ENCODE results near the gene DNAJB14.
"Not testable (repeated sequence)": the region's sequence is repeated elsewhere in the genome, so short reads cannot be mapped to it uniquely, and the experiment has no call there.

Gene DNAJB14

DNA sequence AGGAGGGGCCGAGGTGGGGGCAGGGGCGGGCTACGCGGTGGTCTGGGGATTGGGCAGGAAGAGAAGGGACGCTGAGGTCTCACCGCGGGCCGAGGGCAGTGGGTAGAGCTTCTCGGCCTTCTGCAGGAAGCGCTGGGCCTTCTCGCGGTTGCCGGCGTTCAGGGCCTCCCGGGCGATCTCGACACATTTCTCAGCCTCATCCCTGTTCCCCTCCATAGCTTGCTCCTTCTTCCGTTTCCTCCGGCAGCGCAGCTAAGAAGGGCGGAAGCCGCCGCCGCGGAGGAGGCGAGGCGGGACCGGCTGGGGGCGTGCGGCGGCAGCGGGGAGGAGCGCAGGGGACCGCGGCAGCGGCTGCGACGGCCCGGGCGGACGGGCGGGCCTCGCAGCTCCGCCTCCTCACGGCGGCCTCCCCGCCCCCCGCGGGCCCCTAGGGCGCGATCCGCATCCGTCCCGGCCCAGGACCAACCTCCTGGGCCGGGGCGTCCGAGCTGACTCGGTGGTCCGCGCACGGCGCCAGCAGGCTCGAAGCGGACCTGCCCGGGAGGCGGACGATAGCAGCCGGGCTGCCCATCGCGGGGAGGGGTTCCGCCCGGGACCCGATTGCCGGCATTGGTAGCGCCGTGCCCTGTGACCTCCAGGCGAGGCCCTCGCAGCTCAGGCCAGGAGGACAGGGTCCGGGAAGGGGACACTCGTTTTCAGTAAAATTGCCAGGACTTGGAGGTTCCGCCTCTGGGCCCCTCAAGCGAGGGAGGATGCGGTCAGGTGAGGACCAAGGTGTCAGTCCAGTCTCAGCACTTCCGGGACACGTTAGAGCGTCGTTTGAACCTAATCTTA is at the start of gene DNAJB14:
TSS of gene DNAJB14 (minus strand) at position 263 of the 834 bp plus-strand sequence. CDS start at position 216, 47 bp downstream.
- in situ Hi-C loops (cut with MboI; ENCODE audit: low sequenced_read_pairs), result loop anchor here (10.0 kb wide), 1 partner anchor 52 kb away; the partner anchor contains the start of gene LAMTOR3

DNA sequence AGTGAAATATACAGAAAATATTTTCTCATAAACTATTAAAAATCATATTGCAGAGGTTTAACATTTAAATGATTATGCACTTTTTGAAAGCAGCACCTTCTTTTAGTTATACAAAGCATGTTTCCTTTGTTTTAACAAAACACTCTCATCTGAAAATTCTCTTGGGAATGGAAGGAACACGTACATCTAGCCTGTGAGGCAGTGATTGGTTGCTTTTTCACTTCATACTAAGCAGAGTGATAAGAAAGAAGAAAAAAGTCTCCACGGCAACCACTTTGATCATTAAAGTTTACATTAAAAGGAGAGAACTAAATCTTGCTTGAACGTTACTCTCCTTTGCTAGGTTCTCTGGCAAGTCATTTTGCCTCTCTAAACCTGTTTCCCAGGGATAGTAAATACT is 45.3 kb upstream of the DNAJB14 start:
- in situ Hi-C loops (cut with MboI; ENCODE audit: low sequenced_read_pairs), result no loop called here

DNA sequence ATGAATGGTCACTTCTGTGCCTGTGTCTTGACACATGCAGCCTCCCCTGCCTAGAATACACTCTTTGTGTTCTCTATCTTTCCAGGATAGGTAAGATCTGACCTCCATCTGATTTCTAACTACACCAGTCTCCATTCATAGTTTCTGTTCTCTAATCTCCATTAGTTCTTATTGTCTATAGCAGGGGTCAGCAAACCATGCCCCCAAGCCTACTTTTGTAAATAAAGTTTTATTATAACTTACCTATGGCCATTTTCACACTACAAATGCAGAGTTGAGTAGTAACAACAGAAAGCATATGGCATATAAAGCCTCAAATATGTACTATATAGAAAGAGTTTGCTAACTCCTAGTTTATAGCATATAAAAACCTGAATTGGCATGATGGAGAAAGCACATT is 41.3 kb upstream of the DNAJB14 start:
- in situ Hi-C loops (cut with MboI; ENCODE audit: low sequenced_read_pairs), result no loop called here

DNA sequence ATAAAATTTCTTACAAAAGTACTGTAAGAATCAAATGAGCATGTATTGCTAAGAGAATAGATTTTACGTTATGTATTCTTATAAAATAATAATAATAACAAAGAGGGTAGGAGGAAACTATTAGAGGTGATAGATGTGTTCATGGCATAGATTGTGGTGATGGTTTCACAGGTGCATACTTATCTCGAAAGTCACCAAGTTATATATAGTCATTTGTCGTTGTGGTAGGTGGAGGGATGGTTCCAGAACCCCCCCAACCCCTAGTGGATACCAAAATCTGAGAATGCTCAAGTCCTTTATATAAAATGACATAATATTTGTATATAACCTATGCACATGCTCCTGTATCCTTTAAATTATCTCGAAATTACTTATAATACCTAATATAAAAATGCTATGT is 40.4 kb upstream of the DNAJB14 start:
- in situ Hi-C loops (cut with MboI; ENCODE audit: low sequenced_read_pairs), result no loop called here

DNA sequence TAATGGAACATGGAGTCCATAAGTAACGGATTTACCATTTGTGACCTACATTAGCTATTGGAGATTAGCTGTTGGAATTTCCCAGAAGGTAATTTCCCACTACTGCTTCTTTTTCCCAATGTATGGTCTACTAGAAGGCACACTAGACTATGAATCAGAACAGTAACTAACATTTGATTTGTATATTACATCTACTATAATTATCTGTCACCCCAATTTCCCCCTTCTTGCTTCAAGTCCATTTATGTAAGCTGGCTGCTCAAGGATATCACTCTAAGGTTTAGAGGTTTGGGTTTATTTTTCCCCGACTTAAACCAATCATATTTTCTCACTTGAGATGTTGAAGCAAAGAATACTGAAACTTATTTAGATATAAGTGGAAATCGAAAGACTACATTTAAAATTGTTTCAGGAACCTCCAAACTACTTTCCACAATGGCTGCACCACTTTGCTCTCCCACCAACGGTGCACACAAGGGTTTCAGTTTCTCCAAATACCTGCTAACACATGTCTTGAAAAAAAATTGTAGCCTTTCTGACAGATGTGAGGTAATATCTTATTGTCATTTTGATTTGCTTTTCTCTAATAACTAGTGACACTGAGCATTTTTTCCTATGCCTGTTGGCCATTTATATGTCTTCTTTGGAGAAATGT is 37.0 kb upstream of the DNAJB14 start:
- in situ Hi-C loops (cut with MboI; ENCODE audit: low sequenced_read_pairs), result no loop called here

DNA sequence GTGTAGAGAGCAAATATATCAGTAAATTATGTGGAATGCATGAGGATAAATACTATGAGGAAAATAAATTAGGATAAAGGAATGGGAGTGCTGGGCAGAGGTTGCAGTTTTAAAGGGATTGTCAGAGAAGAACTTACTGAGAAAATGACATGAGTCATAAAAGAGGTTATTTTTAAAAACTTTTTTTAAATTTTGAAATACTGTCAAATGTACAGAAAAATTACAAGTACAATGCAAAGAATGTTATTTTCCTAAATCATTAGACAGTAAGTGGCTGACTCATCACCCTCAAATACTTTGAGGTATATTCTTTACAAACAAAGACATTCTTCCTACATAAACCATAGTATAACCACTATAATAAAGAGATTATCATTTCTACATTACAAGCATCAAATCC is 33.5 kb upstream of the DNAJB14 start:
- in situ Hi-C loops (cut with MboI; ENCODE audit: low sequenced_read_pairs), result no loop called here

DNA sequence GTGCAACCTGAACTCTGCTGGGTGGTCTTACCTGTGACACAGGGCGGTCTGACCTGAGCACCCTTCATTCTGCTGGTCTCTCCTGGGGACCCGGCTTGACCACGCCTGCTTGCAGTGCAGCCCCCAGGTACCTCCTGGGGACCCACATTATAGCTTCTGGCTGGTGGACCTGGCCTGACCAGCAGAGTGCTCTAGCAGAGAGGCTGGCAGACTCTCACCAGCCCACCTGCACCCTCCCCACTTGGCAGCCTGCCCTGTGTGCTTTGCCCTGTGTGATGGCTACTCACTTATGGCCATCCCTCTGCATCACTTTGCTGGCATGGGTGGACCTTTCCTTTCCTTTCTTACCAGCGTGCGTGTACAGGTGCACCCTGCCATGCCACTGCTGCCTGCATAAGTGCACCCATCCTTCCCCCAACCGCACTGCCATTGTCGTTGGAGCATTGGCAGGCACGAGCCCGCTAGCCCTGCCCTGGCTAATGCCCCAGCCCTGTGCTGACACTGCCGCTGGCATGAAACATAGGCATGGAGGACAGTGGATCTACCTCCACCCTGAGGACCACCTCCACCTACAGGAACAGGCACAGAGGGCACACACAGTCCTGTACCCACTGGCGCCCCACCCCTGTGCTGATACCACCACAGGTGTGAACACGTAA is 25.2 kb upstream of the DNAJB14 start:
- in situ Hi-C loops (cut with MboI; ENCODE audit: low sequenced_read_pairs), result no loop called here

DNA sequence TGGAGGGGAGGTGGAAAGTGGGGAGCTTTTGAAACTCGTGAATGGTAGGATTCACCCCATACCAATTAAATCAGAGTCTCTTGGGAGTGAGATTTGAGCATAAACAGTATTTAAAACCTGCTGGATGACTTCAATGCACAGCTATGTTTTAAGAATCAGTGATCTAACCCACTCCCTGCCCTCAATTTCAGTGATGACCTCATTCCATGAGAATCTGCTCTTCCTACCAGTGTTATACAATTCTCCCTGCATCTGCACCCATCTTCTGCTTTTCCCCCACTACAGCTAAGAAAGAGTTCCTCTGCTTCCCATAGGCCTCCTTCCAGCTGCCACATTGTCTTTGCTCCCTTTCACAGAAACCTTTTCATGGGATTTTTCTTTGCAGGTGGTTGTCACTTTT is 21.9 kb upstream of the DNAJB14 start:
- in situ Hi-C loops (cut with MboI; ENCODE audit: low sequenced_read_pairs), result no loop called here

DNA sequence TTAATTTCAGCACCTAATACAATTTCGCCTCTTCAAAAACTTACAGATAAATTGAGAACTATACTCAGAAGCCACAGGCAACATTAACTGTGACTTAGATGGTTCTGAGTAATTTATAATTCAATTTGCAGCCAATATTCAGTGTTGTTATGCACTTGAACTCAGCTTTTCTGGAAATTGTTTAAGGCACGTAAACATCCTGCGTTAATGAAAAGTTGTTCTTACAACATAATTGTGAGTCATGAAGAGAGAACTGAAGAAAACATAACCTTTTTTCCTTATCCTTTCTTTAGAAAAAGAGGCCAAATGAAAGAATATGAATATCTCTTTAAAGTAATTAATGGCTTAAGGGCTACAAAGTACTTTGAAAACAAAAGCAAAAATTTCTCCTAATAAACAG is 20.3 kb upstream of the DNAJB14 start:
- in situ Hi-C loops (cut with MboI; ENCODE audit: low sequenced_read_pairs), result no loop called here

DNA sequence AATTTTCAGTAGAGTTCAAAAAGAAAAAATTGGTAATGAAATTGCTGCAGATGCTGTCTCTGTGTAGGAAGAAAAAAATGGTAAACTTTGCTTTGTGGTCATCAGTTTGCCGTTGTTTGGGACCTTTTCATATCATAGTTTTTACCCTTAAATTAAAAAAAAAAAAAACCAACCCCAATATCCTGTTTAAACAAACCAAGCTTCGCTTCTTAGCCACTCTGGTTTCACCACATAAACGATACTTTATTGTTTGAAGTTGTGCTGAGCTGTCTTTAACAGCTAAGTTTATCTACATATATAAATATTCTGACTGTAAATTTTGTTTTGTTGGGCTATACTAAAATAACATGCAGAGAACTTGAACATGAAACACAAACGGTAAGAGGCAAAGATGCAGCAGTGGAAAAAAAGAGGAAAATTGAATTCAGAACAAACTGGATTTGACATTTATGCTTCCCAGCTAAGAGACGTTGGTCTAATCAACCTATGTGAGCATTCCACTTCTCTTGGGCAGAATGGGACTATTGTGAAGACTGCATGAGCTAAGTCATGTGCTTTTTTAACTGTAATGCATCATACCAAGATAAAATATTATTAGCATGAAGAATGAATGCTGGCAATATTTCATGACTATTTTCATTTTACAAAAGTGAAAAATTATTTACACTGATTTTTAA is 19.4 kb upstream of the DNAJB14 start:
- in situ Hi-C loops (cut with MboI; ENCODE audit: low sequenced_read_pairs), result no loop called here

DNA sequence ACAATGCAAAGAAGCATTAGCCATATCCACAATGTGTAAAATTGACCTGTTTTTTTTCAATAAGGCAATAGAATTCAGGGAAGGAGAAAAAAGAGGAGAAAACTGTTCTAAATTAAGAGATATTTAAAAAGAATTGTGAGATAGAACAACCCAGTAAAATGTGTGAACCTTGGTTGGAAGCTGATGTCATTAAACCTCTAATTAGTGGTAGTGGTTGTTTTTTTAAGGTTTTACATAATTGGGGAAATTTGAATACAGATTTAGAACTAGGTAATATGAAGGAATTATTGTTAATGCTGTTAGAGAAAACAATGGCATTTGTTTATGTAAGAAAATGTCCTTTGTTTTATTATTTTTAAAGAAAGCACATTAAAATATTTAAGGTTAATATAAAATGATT is 18.8 kb upstream of the DNAJB14 start:
- in situ Hi-C loops (cut with MboI; ENCODE audit: low sequenced_read_pairs), result no loop called here

DNA sequence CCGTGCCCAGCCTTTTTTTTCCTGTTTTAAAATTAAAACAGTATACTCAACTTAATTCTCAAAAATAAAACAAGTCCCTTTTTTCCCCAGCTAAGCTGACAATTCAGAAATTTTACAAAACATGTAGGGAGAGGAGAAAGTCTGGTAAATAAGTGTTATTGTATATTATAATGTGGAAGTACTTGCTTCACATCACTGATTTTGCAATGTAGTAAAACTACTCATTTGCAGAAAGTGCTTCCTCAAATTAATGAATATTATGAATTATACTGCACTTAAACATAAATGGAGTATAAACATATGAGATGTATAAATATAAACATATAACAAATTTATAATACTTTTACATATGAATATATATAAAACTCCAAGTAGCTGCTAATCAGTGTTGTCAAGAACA is 15.3 kb upstream of the DNAJB14 start:
- in situ Hi-C loops (cut with MboI; ENCODE audit: low sequenced_read_pairs), result no loop called here

DNA sequence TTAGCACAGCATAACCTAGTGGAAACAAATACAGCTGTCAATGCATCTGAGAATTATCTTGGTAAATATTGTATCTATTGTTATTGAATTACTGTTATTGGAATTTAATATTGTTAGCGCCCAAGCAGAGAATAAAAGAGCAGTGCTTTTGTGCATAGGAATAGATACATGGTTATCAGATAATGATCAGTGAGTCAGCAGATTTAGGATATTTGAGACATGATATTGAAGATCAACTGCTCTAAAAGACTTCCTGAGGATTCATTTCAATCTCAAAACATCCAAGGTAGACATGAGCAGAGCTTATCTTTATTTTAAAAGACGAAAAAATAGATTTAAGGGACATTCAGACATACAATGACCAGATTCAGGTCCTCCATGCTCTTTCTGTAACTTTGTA is 14.2 kb upstream of the DNAJB14 start:
- in situ Hi-C loops (cut with MboI; ENCODE audit: low sequenced_read_pairs), result no loop called here

DNA sequence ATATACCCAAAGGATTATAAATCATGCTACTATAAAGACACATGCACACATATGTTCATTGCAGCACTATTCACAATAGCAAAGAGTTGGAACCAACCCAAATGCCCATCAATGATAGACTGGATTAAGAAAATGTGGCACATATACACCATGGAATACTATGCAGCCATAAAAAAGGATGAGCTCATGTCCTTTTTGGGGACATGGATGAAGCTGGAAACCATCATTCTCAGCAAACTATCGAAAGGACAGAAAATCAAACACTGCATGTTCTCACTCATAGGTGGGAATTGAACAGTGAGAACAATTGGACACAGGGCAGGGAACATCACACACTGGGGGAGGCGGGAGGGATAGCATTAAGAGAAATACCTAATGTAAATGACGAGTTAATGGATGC is 11.8 kb upstream of the DNAJB14 start:
- in situ Hi-C loops (cut with MboI; ENCODE audit: low sequenced_read_pairs), result not testable (repeated sequence)

DNA sequence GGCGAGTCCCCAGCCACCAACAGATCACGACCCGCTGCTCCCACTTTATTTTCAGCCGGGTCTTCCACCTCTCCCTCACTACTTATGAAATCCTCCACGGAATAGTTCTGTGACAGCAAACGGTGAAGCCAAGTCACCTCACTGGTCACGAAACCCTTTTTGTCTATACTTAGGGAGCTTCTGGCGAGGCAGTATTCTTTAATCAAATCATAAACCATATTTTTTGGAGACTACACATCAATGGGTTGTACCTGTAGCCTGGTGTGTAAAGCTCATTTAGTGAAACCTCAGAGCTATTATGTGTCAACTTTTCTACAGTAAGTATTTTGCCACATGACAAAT is 4.5 kb upstream of the DNAJB14 start:
- in situ Hi-C loops (cut with MboI; ENCODE audit: low sequenced_read_pairs), result no loop called here

DNA sequence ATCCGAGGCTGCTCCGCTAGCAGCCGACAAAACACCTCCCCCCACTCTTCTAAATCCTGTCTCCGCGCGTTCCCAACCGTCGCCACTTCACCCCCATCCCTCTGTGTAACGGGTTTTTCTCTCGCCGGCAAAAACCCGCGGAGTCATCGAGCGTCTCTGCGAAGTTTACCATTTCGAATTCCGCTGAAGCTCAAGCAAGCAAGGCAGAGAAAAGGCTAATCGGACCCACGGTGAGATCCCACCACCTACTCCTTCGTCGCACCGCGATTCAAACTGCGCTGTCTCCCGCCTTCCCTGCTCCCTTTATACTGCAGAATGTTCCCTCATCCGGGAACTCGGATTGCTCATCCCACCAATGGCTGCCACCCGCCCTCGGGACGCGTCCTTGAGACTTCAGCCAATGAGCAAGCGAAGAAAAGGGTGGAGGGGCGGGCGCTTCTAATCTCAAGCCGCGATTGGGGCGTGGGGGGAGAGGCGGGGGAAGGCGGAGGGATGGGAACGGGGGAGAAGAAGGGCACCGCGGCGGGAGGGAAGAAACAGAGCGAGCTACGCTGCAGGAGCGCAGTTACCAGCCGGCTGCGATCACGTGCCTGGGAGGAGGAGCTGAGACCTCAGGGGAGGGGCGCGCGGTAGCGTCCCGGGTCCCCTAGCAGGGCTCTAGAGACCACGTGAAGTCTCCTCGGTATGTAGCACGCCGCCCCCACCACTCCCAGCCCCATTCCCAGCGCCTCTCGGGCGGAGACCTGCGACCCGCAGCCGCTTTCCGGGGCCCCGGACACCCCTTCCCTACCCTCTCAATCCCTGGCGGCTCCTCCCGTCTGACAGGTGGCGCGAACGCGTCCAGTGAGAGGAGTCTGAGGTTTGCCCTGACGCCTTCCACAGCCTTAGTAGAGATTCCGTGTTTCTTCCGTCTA is 3.8 kb upstream of the DNAJB14 start, which contains the start of gene H2AZ1:
TSS of gene H2AZ1 (minus strand) at position 277 of the 914 bp plus-strand sequence. CDS start at position 172, 105 bp downstream.
- in situ Hi-C loops (cut with MboI; ENCODE audit: low sequenced_read_pairs), result loop anchor here (10.0 kb wide), 1 partner anchor 55 kb away; the partner anchor contains the start of gene LAMTOR3

DNA sequence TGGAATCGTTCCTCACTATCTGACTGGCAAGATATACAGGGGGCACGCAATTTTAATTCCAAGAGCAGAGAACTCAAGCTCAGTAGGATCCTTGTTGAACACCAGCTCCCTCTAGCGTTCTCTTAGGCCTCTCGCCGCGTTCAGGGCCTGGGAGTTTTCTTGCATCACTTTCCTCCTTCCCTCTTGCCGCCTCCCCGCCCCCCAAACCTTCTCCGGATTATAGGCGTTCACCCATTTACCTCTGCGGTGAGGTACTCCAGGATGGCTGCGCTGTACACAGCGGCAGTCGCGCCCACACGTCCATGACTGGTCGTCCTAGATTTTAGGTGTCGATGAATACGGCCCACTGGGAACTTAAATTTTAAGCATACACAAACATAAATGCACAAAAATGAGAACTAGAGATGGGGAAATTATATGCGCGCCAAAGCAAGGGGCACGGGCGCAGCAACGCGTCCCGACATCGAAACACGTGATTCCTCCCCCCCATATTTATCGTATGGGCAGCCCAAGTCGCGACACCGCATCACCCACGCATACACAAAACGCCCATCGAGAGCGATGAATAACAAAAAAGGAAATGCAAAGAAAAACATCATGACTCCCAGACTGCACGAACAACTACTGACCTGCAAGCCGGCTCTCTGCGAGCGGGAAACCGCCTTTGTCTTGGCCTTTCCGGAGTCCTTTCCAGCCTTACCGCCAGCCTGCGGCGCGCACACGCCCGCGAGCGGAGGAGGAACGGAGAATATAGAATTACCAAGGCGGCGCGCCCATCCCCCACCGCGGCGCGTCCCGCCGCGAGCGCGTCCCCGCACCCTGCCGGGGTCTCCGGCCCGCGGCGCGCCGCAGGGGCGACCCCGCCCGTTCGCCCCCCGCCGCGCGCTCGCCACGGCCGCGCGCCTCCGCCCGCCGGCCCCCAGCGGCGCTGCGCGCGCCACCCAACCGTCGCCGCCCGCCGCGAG is 2.9 kb upstream of the DNAJB14 start:
- in situ Hi-C loops (cut with MboI; ENCODE audit: low sequenced_read_pairs), result loop anchor here (10.0 kb wide), 1 partner anchor 55 kb away; the partner anchor contains the start of gene LAMTOR3

DNA sequence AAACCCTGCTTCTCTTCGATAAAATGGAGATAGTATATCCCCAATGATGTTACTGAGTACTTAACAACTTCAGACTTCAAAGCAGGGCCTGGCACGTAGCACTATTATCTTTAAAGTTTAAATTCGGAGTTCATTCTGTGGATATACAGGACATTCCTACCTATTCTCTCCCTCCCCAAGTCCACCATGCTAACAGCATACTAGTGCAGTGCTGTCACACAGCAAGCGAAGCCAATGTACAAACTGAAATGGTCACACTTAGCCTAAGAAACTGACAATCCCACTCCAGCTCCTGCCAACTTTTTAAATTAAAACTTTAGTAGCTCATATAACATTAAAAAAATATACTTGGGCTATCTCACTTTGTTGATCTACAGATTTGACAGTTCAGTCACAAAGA is 1.2 kb upstream of the DNAJB14 start:
- in situ Hi-C loops (cut with MboI; ENCODE audit: low sequenced_read_pairs), result loop anchor here (10.0 kb wide), 1 partner anchor 53 kb away; the partner anchor contains the start of gene LAMTOR3

DNA sequence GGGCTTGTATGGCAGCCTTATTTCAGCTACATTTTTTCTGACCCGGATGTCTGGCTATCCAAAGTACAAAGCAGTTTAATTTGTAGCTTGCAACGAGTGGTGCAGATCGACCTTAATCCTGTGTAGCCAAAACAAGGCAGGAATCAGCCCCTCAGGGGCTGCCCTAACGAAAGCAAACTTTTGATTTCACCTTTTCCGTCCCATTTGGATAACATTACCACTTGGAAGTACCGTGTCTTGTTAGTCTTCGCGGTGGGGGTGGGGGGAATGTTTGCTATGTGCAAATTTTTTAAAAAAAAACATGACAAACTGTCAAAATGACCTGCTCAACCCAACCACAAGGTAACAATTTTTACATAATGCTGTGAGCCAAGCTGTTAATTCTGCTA is 766 bp upstream of the DNAJB14 start:
- in situ Hi-C loops (cut with MboI; ENCODE audit: low sequenced_read_pairs), result loop anchor here (10.0 kb wide), 1 partner anchor 52 kb away; the partner anchor contains the start of gene LAMTOR3
